GM19372 (cell line): Measurements from ENCODE around the gene PDLIM1.
A peak's percentile ranks its signal among the peaks of the same experiment; 100 is the strongest.

ENCODE experiments used
- ATAC-seq: cut with Tn5 transposase; IDR thresholded peaks from one replicate; pipeline ENCODE4 v1.9.1; 2021; ENCODE audit warnings: mild to moderate bottlenecking, low read depth, moderate library complexity; ENCODE audit not compliant: unreplicated experiment

Gene PDLIM1, protein sequence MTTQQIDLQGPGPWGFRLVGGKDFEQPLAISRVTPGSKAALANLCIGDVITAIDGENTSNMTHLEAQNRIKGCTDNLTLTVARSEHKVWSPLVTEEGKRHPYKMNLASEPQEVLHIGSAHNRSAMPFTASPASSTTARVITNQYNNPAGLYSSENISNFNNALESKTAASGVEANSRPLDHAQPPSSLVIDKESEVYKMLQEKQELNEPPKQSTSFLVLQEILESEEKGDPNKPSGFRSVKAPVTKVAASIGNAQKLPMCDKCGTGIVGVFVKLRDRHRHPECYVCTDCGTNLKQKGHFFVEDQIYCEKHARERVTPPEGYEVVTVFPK

GRCh38 chr10:95290461-95291364, at the start of gene PDLIM1:
TSS of gene PDLIM1 (minus strand) at chr10:95291003. CDS start at chr10:95290915, 88 bp downstream.
- peak; percentile 41 for ATAC-seq

- ATAC-seq = no peak
Measured at GRCh38 chr10:95339863-95340262, 49.1 kb upstream of the PDLIM1 start.

DNA sequence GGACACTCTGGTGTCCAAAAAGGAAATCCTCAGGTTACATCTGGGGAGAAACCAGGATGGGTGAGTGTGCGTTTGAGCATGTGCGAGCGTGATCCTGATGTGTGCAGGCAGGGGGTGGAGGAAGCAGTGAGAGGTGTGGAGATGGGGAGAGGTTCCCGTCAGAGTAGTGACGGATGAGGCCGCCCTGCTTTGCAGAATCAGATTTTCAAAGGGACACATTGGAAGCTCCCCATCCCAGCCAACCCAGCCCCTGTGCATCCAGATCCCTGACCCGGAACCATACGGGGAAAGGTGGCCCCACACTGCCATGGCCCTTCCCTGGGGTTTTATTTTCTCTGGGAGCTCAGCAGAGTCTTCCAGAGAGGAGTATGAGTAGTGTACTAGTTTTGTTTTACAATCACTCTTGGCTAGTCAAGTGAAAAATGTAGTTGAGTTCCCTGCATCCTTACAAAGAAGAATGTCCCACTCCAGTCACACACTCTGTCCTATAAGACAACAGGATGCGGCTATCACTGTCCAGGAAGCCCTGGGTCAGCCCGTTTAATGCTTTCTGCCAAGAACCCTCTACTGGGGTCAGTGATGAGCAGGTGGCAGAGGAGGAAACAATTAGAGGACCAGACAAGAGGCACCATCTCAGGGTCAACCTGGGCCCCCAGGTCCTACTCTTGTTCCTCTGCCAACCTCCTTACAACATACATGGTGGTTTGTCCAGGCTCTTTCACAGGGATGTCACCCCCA, 46.8 kb upstream of the PDLIM1 start:
- ATAC-seq = no peak

GRCh38 chr10:95336702-95337101, 45.9 kb upstream of the PDLIM1 start:
- no peak for ATAC-seq

DNA sequence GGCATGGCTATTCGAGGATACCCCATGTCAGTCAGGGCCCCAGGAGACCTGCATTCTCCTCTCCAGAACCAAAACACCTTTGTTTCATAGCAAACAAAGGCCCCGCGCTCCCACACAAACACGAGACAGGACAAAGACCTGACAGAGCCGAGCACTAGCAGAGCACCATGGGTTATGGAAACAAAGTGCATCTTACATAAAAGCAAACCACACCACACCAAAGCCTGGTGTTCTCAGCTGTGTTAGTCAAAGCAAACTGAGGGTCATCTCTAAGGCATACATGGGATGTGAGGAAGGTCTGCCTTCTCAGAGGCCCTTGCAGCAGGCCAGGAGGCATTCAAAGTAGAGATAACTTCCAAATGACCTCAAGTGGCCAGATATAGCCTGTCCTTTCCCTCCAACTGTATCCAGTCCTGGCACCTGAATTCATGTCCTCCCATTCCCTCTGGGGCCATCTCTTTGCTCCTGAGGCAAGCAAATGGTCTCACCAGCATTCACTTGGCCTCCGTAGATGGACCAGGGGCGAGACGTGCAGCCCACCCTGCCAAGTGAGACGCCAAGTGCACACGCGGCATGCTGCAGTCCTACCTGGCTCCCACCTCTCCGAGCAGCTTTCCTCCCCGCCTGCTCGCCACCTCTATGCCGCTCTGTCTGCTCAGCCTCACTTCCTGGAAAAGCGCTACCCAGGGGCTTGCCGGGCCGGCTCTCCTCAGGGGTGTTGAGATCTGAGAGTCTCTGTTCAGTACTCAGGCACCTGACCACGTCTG, 45.3 kb upstream of the PDLIM1 start:
- no peak for ATAC-seq

GRCh38 chr10:95334805-95335144, 44.0 kb upstream of the PDLIM1 start:
- no peak for ATAC-seq

- ATAC-seq = no peak
Measured at GRCh38 chr10:95333997-95334804, 43.4 kb upstream of the PDLIM1 start.

DNA sequence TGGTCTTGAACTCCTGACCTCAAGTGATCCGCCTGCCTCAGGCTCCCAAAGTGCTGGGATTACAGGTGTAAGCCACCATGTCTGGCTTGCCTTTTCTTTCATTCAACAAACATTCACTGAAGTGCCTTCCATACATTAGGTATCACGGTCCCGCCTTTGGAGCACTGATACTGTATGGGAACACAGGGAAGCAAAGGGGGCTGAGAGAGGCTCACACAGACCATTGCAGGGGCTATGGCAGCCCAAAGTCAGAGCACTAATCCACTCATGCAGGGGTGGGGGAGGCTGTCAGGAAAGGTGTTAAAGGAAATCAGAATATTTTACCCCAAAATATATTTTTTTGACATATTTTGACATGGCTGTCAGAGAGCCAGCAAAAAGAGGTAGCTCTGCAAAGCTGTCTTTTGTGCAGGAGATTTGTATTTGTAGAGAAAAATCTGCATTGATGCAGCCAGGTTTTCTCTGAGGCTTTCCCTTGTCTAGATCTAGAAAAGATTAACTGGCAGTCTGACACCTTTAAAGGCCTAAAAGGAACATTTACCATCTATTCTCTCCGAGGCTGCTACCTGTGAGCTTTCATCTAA, 42.0 kb upstream of the PDLIM1 start:
- no peak for ATAC-seq

GRCh38 chr10:95331596-95332130, 40.9 kb upstream of the PDLIM1 start:
- no peak for ATAC-seq

DNA sequence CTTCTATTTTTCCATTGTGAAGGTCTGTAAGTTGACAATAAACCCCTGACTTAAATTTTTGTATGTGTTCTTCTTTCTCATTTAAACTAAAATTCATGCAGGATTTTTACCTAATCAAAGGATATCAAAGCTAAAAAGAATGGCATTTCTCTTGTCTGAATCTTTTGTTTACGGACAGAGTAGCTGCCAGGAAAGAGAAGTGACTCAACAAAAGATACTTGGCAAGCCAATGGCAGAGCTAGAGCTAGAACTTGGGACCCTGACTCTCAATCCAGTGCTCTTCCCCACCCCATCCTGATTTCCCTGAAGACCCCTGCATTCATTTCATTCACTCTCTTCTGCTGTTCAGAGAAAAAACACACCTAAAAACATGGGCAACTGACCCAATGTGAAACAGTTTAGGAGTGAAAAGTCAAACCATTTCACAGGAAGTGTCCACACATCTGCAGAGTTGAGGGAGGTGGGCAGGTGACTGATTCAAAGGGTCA, 40.2 kb upstream of the PDLIM1 start:
- ATAC-seq = no peak

DNA sequence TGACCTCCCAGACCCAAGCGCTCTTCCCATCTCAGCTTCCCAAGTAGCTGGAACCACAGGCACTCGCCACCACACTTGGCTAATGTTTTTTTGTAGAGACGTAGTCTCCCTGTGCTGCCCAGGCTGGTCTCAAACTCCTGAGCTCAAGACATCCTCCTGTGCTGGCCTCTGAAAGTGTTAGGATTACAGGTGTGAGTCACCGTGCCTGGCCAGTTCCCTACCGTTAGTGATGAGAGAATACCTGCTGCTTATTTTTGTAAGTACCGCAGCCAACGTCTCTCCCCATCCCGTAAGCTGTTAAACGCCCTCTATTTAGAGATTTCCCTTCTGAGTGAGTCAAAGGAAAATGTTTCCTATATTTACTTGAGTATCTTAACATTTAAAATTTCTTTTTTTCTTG, 38.5 kb upstream of the PDLIM1 start:
- ATAC-seq = no peak

GRCh38 chr10:95328013-95328412, 37.2 kb upstream of the PDLIM1 start:
- ATAC-seq = no peak

DNA sequence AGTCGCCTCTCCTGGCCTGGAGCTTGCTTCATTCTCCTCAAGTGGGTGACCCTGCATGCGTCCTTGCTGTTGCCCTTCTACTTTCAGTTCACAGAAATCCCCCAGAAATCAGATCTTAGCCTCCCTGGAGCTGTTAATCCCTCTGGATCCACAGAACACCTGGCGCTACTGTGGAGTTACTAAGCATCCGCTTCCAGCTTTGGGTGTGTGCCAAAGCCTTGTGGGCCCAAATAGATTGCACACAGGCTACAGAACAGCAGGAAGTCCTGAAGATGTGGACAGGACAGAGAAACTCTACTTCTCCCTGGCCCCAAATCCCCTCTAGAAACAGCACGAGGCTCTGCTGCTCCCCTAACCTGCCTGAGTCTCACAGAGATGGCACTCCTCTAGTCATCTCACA, 36.6 kb upstream of the PDLIM1 start:
- ATAC-seq = no peak

GRCh38 chr10:95326396-95326795, 35.6 kb upstream of the PDLIM1 start:
- no peak for ATAC-seq

- ATAC-seq = no peak
Measured at GRCh38 chr10:95325863-95326262, 35.1 kb upstream of the PDLIM1 start.

DNA sequence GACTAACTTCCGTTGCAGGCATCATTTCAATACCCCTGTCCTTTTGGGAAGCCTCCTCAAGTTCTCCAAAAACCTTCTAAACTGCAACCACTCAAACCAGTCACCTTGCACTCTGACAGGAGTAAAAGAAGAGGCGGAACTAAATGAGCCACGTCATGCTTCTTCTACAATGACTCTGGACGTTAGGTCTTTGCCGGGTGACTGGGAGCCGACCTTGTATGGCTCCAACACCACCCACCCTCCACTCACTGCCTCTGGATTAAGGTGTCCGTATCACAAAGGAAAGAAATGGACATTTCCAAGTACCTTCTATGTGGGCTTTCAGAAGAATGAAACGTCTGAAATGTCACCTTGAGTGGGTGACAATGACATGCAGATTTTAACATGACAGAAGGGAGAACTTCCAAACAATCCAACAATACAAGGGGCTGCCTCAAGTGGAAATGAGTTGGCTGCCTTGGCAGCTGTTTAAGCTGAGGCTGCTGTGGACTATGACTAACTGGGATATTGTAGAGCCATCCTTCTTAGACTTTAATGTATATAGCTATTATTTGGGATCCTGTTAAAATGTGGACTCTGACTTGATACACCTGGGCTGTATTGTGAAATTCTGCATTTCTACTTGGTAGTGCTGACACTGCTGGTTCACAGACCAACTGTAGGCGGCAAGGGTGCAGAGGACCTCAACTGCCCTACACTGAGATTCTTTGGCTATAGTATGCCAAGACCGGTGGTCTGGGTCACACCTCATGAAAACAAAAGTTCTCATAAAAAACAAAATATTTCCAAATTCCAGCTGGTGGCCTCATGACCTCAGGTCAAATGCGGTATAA, 33.8 kb upstream of the PDLIM1 start:
- ATAC-seq = no peak

GRCh38 chr10:95321554-95322301, 30.9 kb upstream of the PDLIM1 start:
- ATAC-seq = no peak
